ENCODE measurements around the gene AMN.

AMN gene

DNA sequence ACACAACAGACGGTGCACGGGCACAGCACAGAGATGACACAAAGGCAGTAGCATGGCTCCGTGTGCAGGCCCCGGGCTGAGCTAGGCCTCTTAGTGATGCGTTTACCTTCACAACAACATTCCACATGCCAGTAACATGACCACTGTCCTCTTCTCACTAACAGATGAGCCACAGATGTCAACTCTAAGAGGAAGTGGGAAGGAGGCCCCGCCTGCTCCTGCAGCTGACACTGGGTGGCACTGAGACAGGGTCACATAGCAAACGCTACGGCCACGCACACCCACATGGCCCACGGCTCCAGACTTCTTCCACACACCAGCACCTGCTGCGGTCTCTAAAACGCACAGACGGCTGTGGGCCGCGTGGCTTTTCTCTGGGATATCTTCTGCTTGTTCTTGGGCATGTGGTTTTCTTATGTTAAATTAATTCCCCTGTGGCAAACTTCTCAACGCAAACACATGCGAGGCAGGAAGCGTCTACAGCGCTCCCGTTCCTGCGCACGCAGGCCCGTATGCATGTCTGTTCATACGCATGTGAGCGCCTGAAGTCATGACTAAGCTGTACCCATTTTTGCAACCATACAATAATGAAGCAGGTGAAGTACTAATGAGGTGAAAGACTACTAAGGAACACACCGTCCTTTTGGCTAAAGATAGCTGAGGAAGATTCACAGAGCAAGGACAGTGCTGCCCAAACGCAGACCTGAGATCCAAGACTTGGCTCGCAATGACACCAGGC, 26.8 kb downstream of the AMN start:
- TF ChIP-seq, protein P1, sequence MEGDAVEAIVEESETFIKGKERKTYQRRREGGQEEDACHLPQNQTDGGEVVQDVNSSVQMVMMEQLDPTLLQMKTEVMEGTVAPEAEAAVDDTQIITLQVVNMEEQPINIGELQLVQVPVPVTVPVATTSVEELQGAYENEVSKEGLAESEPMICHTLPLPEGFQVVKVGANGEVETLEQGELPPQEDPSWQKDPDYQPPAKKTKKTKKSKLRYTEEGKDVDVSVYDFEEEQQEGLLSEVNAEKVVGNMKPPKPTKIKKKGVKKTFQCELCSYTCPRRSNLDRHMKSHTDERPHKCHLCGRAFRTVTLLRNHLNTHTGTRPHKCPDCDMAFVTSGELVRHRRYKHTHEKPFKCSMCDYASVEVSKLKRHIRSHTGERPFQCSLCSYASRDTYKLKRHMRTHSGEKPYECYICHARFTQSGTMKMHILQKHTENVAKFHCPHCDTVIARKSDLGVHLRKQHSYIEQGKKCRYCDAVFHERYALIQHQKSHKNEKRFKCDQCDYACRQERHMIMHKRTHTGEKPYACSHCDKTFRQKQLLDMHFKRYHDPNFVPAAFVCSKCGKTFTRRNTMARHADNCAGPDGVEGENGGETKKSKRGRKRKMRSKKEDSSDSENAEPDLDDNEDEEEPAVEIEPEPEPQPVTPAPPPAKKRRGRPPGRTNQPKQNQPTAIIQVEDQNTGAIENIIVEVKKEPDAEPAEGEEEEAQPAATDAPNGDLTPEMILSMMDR (conservative IDR thresholded peaks at IDR 0.05; ENCODE audit: low read depth, low read length): no peak
- no peak for DNase-seq (ENCODE audit: low read depth)

DNA sequence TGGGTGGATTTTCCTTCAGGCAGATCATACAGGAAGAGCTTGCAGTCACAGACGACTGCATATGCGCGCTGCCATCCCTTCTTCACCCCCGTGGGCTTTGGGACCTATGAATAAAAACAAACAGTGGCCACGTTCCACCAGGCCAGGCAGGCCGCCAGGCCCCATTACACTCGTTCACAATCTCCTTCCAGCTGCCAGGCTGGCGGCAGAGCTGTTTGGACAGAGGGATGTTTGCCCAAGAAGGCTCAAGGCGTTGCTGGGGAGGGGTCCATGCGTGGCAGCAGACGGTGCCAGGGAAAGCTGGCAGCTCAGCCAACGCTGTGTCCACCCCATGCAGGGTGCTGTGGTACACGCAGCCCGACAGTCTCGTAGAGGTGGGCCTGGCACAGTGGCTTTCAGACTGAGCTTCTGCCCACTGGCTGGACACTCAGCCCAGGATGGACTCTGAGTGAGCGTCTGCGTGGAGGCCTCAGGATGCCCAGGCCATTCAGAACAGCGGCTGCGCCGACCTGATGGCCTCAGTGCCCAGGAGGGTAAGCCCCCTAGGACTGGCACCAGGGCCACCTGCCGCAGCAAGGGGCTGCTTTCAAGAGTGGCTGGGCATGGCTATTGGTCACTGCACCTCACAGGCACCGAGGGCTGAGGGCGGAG, 27.5 kb downstream of the AMN start:
- DNase-seq (ENCODE audit: low read depth): no peak
- H3K4me3 ChIP-seq (ENCODE audit: low read length): no peak overlapping the region
- TF ChIP-seq, protein P1 (conservative IDR thresholded peaks at IDR 0.05; ENCODE audit: low read depth, low read length): no peak

More for the DNA sequence above, 26.8 kb downstream of the AMN start:
- H3K4me3 ChIP-seq (ENCODE audit: low read length): no peak overlapping the region

DNA sequence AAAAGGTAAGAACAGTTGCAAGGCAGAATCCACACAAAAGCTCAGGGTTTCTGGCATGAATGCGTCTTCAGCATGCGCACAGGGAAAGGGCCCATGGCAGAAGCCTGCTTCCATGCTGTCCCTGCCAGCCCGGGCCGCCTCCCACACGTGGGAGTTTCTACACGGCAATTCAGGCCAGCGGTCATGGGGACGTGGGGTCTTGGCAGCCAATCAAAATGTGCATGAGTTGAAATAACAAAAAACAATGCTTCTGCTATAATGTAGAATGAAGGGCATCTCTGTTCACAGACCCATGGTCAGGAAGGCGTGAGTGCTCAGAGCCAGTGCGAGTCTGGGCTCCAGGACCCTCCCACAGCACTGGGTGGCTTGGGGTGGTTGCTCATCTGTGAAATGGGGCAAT, 28.6 kb downstream of the AMN start:
- TF ChIP-seq, protein P1 (conservative IDR thresholded peaks at IDR 0.05; ENCODE audit: low read depth, low read length): no peak
- no peak overlapping the region for H3K4me3 ChIP-seq (ENCODE audit: low read length)
- no peak for DNase-seq (ENCODE audit: low read depth)

DNA sequence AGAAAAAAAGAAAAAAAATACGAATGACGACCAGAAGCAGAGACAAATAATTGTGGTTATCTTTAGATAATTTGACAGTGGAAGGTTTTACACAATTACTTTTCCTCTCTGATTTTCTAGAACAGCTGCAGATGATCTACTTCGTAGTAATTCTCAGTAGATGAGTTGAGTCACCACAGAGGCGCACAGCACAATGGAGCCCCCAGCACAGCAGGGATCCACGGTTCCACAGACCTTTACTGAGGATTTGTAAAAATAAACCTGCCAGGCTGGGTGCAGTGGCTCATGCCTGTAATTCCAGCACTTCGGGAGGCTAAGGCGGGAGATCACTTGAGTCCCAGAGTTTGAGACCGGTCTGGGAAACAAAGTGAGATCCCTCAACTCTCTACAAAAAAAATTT, 29.3 kb downstream of the AMN start:
- DNase-seq (ENCODE audit: low read depth): no peak
- H3K4me3 ChIP-seq (ENCODE audit: low read length): no peak overlapping the region

DNA sequence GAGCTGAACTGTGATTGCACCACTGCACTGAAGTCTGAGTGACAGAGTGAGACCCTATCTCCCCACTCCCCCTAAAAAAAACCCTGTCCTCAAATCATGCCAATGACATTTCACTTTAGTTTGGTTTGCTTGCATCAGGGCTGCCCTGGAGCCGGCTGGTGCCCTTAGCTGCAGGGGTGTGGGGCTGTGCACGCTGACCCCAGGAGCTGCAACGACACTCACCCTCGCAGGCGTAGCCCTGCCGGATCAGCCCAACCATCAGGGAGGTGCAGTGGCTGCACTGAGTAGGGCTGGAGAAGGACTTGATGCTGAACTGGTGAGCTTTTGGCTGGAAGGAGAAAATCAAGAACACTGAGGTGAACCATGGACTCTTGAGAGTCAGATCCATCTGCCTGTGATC, 29.8 kb downstream of the AMN start:
- DNase-seq (ENCODE audit: low read depth): no peak
- TF ChIP-seq, protein P1 (conservative IDR thresholded peaks at IDR 0.05; ENCODE audit: low read depth, low read length): no peak
- no peak overlapping the region for H3K4me3 ChIP-seq (ENCODE audit: low read length)

More for the DNA sequence above, 29.3 kb downstream of the AMN start:
- TF ChIP-seq, protein P1 (conservative IDR thresholded peaks at IDR 0.05; ENCODE audit: low read depth, low read length): no peak

DNA sequence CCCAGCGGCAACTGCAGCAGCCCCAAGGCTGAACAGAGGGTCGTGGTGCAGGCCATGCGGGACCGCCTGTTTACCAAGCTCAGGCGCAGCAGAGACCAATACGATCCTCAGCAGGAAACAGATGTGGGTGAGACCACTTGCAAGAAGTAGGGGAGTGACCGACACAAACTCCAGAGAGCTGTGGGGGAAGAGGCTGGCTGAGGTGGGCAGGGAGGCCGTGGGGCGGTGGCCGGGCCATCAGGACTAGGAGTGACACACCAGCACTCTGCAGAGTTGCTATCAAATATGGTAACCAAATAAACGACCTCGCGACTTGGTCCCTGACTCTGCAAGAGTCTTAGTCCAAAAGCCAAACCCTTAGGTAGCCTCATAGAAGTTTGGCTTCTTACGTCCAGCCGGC, 30.6 kb downstream of the AMN start:
- H3K4me3 ChIP-seq (ENCODE audit: low read length): no peak overlapping the region
- TF ChIP-seq, protein P1 (conservative IDR thresholded peaks at IDR 0.05; ENCODE audit: low read depth, low read length): no peak
- DNase-seq (ENCODE audit: low read depth): no peak

Measured in retinal pigment epithelial cell (primary cell).